Raji (cell line): ENCODE results near the gene MARCKSL1.

Source experiments
- POLR2A ChIP-seq: IDR thresholded peaks from 2 replicates; pipeline ENCODE4 v1.6.1; 2011; ENCODE audit warnings: low read depth, low read length, control low read depth; ENCODE audit not compliant: insufficient read depth

The MARCKSL1 gene

DNA sequence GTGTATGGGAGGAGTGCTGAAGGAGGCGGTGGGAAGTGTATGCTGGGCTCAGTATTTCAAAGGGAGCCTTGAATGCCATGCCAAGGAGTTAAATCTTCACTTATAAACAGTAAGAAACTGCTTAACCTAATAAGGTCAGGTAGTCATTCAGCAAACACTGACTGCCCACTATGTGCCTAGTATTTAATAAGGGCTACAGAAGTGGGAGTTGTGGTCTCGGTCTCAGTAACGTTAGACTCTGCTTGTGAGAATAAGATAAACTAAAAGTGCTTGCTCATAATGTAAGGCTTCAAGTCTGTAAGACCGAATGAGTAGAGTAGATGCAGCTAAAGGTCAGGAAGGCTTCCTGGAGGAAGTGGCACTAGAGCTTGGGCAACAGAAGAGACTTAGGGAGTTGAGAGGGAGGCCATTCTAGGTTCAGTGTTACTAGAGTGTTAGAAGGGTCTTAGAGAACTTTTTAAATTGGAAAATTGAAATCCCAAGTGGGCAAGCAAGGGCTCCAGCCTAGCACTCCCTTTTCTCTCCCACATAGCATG is 6.0 kb downstream of the MARCKSL1 start:
- TF ChIP-seq POLR2A, result no peak

DNA sequence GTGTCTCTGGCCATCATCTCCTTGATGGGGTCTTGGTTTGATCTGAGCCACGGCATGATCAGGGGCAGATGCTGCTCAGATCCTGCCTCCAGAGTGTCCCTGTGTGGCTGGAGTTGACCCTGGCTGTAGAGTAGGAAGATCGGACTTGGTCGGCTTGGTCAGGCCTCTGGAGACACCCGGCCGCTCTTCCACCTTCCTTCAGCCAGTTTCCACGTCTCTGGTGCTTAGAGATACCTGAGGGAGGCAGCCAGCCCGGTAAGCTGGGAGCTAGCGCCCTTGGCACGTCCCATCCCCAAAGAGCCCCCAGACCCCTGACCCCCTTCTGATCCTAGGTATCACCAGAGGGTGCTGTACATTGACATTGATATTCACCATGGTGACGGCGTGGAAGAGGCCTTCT is 8.8 kb downstream of the MARCKSL1 start:
- no peak for TF ChIP-seq POLR2A

DNA sequence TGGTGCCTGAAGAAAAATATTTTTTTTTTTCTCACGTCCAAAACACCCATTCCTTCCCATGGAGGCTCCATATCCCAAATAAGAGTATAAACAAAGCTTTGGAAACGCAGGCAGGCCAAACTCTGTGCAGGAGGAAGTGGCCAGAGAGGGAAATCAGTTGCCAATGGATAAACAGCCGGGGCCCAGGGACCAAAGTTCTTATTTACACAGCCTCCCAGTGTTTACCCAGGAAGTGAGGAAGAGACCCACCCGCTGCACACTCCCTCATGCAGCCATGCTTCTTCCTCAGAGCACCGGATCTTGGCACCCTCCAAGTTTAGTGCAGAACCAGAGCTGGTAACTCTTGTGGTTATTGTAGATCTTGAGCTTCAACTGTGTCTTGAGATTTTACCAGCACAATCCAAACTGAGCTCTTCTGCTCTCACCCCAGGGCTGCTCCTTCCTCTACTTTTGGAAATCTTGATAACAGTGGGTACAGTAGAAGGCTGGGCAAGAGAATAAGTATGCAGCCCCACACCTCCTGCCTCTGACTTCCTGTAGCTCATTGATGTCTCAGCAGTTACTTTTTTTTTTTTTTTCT is 14.2 kb downstream of the MARCKSL1 start:
- TF ChIP-seq POLR2A, result no peak

DNA sequence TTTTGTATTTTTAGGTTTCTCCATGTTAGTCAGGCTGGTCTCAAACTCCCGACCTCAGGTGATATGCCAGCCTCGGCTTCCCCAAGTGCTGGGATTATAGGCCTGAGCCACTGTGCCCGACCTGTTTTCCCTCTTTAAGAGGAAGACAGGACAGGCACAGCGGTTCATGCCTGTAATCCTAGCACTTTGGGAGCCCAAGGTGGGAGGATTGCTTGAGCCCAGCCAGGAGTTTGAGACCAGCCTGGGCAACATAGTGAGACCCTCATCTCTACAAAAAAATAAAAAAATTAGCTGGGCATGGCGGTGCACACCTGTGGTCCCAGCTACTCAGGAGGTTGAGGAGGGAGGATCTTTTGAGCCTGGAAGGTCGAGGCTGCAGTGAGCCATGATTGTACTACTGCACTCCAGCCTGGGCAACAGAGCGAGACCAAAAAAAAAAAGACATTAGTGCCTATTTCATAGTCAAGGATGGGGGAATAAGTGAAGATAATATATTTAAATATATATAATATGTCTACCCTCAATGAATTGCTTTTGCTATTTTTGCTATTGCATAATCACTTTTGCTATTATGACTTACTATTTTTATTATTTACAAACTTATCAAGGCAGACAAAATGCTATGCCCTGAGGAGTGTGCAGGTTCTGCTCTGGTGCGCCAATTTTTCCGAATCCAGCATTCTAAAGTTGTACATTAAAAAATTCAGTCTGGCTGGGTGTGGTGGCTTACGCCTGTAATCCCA is 17.7 kb downstream of the MARCKSL1 start:
- no peak for TF ChIP-seq POLR2A

DNA sequence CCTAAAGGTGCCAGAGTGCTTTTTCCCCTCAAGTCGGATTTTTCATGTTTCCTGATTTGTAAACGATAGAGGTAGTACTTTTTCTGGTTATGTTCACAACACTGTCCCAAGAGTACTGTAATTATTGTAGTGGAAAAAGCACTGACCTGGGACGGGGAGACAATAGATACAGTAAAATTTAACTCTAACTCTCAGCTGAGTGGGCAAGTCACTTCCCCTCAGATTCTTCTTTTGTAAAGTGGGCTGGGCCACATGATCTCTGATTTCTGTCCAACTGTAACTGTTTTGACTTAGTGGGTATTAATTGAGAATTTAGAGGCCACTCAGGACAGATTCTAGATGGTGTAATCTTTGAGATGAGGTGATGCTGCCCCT is 19.1 kb downstream of the MARCKSL1 start:
- no peak for TF ChIP-seq POLR2A

DNA sequence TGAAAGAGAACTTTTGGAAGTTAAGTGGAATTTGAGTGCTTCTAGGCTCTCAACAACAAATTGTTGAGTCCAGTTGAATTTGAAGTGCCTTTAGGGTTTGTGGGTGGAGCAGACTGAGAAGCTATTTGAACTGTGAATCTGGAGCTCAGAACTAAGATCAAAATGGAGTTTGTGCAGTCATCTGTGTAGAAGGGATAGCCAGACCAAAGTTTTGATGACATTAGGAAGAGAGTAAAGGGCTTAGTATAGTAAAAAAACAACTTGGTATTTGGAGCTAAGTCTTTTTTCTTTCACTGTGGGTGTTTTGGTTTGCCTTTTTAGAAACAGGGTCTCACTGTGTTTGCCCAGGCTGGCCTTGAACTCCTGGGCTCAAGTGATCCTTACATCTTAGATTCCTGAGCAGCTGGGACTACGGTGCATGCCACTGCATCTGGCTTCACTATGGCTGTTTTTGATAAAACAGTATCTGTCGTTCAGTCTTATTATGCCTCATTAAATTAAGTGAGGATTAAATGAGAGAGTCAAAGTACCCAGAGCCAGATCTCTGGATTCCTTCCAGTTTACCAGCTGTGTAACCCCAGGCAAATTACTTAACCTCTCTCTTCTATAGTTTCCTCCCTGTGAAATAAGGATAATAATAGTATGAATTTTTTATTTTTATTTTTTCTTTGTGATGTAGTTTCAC is 24.2 kb downstream of the MARCKSL1 start:
- TF ChIP-seq POLR2A, result no peak

DNA sequence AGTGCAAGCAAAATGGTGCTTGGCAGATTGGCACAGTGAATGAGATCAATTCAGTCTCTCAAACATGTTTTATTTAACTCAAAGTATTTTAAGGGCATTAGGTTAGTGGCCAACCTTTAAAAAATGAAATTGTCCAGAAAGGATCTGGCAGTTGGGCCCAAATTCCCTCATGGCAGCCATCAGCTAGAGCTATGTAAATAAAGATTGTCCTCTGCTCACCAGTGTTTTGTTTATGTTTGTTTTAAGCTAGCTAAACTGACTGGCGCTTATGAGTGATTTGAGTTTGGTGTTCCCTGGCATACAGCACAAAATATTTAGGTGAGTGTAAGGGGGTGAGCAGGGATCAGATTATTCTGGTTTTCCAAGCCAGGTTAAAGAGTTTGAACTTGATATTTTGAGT is 26.1 kb downstream of the MARCKSL1 start:
- TF ChIP-seq POLR2A, result no peak

DNA sequence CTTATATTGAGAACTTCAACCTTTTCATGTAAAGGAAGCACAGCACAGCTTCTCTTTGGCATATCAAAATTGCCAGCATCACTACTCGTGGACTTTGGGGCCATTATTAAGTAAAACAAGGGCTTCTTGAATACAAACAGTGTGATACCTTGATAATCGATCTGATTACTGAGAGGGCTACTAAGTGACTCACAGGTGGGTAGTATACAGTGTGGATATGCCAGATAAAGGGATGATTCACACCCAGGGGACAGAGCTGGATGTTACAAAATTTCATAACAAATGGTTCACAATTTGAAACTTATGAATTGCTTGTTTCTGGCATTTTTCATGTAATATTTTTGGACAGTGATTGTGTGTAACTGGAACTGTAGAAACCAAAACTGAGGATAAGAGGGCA is 28.7 kb downstream of the MARCKSL1 start:
- no peak for TF ChIP-seq POLR2A

DNA sequence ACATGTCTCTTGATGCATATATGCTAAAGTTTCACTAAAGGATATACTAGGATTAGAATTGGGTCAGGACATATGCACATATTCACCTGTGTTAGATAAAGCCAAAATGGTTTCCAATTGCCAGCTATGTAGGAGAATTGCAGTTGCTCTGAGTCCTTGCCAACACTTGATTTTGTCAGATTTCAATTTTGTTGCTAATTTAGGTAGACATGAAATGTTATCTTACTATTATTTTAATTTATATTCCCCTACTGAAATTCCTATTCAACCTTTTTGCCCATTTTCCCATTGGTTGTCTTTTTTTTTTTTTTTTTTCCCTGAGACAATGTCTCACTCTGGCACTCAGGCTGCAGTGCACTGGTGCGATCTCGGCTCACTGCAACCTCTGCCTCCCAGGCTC is 30.7 kb downstream of the MARCKSL1 start:
- TF ChIP-seq POLR2A, result no peak

DNA sequence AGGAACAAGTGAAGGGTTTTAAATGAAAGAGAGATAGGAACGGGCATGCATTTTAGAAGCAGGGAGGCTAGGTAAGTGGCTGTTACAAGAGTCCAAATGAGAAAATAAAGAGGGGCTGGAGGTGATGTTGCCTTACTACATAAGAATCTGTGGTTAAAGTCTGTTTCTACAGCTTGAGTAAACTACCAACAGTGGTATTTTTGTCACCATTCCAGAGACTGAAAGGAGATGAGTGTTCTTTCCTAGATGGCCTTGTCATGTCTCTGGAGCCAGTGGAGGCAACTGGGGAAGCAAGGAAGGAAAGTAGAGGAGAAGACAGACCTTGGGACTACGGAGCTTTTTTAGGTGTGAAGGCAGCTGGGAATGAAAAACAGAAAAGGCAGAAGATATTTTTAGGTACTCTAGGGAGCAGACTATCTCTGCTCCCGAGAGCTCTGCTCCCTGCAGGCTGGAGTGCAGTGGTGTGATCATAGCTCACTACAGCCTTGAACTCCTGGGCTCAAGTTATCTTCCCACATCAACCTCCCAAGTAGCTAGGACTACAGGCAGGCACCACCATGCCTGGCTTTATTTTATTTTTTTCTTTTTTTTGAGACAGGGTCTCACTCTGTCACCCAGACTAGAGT is 31.9 kb downstream of the MARCKSL1 start:
- no peak for TF ChIP-seq POLR2A

DNA sequence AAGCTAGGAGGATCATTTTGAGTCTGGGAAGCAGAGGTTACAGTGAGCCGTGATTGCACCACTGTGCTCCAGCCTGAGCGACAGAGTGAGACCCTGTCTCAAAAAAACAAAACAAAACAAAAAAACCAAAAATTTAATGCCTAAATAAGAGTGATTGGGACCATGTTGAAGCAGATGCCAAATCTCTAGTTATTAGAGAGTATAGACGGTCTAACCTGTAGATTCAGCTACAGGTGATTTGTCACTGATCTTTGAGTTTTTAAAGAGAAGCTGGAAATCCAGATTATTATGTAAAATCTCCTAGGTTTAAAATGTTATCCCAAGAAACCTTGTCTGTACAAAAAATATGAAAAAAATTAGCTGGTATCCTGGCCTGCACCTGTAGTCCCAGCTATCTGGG is 32.7 kb downstream of the MARCKSL1 start:
- no peak for TF ChIP-seq POLR2A

DNA sequence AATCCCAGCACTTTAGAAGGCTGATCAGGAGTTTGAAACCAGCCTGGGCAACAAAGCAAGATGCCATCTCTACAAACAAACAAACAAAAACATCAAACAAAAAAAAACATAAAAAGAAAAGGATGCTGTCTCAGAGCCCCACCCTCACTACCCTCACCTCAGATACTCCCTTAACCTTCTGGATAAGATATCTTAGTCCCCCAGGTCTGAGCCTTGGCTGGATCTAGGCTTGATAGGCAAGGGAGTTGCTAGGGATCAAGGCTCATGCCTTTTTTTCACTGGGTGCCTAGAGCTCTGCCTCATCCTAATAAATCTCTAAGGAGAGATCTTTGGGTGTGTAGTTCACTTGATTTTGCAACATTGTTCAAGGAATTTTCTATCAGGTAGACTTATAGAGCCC is 36.7 kb downstream of the MARCKSL1 start:
- TF ChIP-seq POLR2A, result no peak

DNA sequence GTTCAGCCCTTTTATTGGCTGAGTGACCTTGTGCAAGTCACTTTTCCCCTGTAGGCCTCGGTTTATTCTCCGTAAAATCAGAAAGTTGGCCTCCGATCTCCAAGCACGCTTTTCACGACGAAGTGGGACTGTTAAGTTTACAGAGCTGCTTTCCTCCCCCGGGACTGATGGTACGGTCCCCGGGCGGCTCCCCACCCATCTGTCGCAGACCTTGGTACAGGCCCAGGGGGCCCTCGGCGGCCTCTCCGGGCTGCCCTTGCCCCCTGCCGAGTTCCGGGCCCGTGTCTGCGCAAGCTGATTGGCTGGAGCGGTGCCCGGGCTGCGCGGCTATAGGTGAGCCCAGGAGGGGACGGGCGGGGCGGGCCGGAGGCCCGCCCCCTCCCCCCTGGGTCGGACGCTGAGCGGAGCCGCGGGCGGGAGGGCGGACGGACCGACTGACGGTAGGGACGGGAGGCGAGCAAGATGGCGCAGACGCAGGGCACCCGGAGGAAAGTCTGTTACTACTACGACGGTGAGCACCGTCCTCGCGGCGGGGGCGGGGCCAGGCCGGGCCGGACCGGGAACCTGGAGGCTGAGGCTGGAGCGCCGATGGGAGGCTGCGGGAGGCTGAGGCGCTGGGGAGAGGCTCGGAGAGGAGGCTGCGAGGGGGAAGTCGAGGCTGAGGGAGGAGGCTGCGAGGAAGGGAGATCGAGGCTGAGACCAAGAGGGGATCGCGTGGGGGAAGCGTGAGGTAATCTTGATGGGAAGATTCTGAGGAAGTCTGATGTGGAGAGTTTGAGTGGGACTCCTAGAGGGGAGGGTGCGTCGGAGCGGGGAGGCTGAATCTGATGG is 44.1 kb downstream of the MARCKSL1 start, which contains the start of gene HDAC1:
Gene HDAC1, plus strand, starts transcription at position 376 of the 831 bp plus-strand sequence. Its CDS starts 87 bp downstream, at position 463.
- TF ChIP-seq POLR2A, result peak; percentile 86

DNA sequence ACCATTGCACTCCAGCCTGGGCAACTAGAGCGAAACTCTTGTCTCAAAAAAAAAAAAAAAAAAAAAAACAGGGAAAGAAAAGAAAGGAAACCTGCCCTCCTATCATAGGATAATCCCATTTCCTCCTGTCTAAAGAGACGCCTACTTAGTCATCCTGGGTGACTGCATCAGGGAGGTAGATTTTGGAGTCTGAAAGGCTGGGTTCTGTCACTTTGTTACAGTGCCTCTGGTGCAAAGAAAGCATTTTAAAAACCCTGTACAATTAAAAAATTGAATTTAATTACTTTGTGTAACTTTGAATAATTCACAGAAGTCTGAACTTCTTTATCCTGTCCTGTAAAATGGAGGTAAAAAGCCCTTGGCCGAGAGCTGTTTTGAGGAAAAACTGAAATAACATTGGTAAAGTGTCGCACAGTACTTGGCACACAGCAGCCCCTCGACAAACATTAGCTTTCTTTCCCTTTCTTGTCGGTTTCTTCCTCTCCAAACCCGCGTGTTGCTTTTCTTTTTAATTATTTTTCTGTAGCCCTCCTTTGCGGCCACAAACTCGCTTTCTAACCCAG is 44.8 kb downstream of the MARCKSL1 start:
- TF ChIP-seq POLR2A, result no peak
